Fibroblast of the aortic adventitia (primary cell): ENCODE results near the gene PGM5. TPM values are rescaled to one million over a fixed set of nuclear protein-coding genes. Genes with fewer than 3 reads are reported as not detected.

Experiments used
- DNase-seq: peaks from one replicate; pipeline ENCODE4 v3.0.0-alpha.2; 2010; ENCODE audit warnings: low read depth
- H3K4me3 ChIP-seq: 2 replicates; pipeline ENCODE4 v1.5.1; 2011; ENCODE audit warnings: low read depth, mild to moderate bottlenecking, control low read depth, low read length, moderate library complexity
- CTCF ChIP-seq: IDR thresholded peaks from 2 replicates; pipeline ENCODE4 v1.5.1; 2011; ENCODE audit warnings: mild to moderate bottlenecking, low read length, control low read depth, inconsistent platforms; ENCODE audit not compliant: insufficient read depth
- total RNA-seq: library from RNA; depleted of rRNA; stranded (reverse); fragments of >200 nt; gene quantifications from 2 replicates; pipeline ENCODE4 v1.2.3, GENCODE V29; 2012; ENCODE audit warnings: low replicate concordance

PGM5 gene
- total RNA-seq, 1 donor, result 8.0 TPM

GRCh38 chr9:68416936-68417564 is 60.6 kb downstream of the PGM5 start:
- H3K4me3 ChIP-seq, result no peak overlapping the region
- TF ChIP-seq CTCF, result no peak
- no peak for DNase-seq

- no peak for DNase-seq
- H3K4me3 ChIP-seq, result no peak overlapping the region
- no peak for TF ChIP-seq CTCF
Observed at GRCh38 chr9:68417762-68418161, 61.4 kb downstream of the PGM5 start.

GRCh38 chr9:68418259-68418845 is 61.9 kb downstream of the PGM5 start:
- no peak for TF ChIP-seq CTCF
- DNase-seq, result no peak
- no peak overlapping the region for H3K4me3 ChIP-seq

GRCh38 chr9:68419901-68420300 is 63.5 kb downstream of the PGM5 start:
- no peak overlapping the region for H3K4me3 ChIP-seq
- TF ChIP-seq CTCF, result no peak
- no peak for DNase-seq

GRCh38 chr9:68426755-68427154 is 70.3 kb downstream of the PGM5 start:
- DNase-seq, result no peak
- no peak overlapping the region for H3K4me3 ChIP-seq
- no peak for TF ChIP-seq CTCF

- DNase-seq, result no peak
- TF ChIP-seq CTCF, result no peak
Observed at GRCh38 chr9:68427216-68427977, 71.0 kb downstream of the PGM5 start.

More at GRCh38 chr9:68427216-68427977, 71.0 kb downstream of the PGM5 start:
- no peak overlapping the region for H3K4me3 ChIP-seq
